KBM-7 (cell line): ENCODE data around the gene CCDC102A.
A peak's percentile ranks its signal among the peaks of the same experiment; 100 is the strongest.

Experiments used
- DNase-seq: peaks from one replicate; pipeline ENCODE4 v3.0.0-alpha.2; 2015
- in situ Hi-C: fragments of 300-500 bp; cut with MboI; formaldehyde crosslinking; loops from 2 replicates; pipeline ENCODE4 v1.14.3; 2020; ENCODE audit warnings: low sequenced_read_pairs, low pct_unique_long_range_greater_than_20kb, mixed read lengths

The CCDC102A gene

GRCh38 chr16:57485091-57485915 lies 51.1 kb downstream of the CCDC102A start:
- in situ Hi-C loops = no loop called here
- no peak for DNase-seq

DNA sequence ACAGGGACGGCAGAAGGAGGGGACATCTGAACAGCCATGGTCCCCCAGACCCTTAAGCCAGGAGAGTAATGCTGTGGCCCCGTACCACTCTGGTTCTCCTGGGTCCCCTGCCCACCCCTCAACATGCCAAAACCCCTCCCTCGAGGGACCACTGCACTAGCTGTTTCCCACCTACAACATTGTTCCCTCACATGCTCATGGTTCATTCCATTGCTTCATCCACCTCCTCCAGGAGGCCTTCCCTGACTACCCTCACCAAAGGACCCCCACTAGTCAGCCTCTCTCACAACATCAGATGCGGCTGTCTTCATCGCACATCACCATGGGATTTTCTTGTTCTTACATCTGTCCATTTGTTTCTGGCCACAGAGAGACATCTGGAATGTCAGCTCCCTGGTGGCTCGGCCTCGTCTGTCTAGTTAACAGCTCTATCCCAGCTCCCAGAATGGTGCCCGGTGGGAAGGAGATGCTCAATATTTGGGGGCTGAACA lies 51.8 kb downstream of the CCDC102A start:
- no peak for DNase-seq
- in situ Hi-C loops = no loop called here

DNA sequence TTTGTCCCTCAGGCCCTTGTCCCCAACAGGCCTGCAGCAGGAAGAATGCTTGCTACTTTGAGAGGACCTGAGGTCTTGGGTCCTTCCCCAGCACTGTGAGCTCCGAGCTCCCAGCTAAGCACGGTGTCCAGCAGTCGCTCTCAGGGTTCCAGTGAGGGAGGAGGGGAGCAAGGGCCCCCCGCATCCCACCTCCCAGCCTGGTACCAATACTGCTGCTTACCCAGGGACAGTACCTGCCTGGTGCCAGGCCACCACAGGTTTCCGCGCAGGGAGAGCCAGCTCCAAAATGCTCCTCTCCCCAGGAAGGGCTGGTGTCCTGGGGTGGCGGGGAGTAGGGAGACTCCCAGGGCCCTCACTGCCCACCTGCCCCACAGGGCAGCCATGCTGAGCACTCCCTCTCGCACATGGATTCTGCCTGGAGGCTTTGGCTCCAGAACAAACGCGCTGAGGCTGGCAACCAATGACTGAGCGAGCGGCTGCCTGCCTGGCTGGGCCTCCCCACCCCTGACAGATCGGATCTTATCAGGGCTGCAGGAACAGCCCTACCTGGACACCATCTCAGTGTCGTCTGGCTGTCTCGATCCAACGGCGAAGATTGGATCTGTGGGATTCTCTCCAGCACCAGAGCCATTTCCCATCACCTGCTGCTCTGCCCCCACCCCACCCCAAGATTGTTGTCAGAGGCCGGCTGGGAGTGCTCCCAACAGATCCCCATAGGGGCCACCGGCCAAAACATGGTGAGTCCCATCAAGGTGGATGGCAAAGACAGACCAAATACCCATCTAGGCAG lies 52.5 kb downstream of the CCDC102A start:
- DNase-seq = no peak
- in situ Hi-C loops = no loop called here

DNA sequence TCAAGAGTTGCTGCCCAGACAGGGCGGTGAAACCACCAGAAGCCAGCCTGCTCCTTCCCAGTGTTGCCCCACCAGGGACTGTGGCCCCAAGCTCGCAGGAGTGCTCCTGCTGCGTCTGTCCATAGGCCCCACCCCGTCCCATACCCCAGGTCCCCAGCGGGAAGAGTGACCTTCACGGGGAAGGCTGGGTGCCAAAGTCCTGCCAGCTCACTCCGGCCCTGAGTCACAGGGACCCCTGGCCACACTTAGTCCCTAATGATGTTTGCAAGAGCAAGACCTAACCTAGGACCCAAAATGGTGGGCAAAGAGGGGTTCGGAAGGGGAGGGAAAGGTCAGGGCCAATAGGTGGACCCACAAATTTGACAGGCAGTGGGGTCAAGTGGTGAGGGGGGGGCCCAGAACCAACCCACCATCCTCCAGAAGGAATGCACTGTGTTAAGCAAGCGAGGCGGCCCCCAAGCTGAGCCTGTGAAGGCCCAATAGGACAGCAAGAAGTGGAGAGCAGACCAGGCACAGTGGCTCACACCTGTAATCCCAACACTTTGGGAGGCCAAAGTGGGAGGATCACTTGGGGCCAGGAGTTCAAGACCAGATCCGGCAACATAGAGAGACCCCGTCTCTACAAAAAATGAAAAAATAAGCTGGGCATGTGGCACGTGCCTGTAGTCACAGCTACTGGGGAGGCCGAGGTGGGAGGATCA lies 53.4 kb downstream of the CCDC102A start:
- in situ Hi-C loops = no loop called here
- DNase-seq = no peak

DNA sequence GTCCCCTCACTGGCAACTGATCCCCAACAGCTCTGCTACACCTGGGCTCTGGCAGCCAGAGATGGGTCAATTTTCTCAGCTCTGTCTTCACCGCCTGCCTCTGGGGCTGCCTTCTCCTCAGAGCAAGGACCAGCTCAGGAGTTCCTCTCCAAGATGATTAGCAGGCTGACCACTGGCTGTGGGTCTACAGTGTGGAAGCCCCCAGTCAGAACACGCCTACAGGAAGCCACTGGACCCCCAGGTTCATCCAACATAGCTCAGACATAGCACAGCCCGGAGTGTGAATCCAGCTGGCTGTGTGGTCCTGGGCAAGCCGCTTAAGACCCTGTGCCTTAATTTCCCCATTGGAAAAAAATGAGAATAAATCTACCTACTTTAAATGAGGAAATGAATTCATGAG lies 55.0 kb downstream of the CCDC102A start:
- in situ Hi-C loops = no loop called here
- DNase-seq = no peak

- in situ Hi-C loops = no loop called here
- no peak for DNase-seq
Observed at GRCh38 chr16:57480754-57481230, 55.6 kb downstream of the CCDC102A start.

DNA sequence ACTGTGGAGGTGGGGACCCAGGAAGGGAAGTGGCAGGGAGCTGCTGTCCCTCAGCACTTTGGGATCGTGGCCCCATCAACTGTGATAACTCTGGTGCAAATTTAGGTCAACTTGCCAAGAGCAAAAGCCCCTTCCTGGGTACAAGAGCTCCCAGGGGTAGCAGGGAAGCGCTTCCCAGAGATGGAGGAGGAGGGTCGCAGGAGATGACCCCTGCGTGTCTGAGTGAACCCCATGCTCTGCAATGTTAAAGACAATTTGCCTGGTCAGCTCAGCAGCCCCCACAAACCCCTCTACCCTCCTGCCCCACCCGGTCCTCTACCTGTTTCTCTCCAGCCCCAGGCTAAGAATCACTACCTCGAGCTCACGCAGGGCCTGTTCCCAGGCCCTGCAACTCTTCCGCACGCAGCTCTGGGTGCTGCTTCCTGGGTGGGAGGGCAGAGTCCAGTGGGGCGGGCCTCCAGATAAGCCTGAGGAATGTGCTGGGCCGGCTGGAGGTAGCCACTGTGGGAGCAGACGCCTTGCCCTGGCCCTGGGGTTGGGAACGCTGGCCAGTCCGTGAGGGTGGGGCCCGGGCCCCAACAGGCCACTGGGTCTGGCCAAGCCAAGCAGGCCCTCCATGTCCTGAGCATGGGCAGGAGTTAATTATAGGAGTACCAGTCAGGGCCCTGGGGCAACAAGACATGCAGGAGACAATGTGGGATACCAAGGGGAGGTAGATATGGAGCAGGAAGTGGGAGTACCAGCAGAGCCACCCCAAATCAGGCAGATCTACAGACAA lies 56.2 kb downstream of the CCDC102A start:
- in situ Hi-C loops = no loop called here
- no peak for DNase-seq

- DNase-seq = no peak
Observed at GRCh38 chr16:57479205-57479975, 57.0 kb downstream of the CCDC102A start.

DNA sequence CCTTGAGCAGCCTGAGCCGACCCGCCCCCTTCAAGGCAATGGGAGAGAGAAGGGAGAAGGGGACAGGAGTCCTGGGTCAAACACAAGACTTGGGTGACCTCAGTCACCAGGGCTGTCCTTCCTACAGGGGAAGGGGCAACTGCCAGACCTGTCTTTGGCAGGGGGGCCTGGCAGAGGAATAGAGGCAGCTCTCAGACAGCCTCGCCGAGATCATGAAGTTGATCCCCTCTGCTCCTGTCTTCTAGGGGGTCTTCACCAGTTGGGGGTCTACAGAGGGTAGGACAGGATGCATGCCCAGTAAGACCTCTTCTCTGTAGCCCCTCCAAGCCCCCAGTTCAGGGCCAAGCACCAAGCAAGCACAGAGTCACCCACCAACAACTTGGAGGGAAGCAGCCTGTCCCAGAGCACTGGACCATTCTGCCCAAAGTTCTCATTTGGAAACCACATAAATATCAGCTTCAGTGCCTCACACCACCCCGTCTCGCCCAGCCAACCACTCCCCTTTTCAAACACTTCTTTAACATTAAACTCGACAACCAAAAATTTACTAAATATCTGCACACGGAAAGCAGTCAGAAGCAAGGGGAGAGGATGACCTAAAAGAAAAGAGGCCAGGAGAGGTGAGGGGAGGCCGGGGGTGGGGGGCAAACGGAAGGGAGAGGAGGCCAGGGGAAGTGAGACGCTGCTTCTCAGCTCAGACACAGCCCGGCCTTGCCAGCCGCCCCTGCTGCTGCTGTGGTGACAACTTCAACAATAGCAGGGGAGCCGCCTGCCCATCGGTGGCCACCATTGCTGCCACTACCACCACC lies 57.8 kb downstream of the CCDC102A start:
- in situ Hi-C loops = no loop called here

More at GRCh38 chr16:57479205-57479975, 57.0 kb downstream of the CCDC102A start:
- in situ Hi-C loops = no loop called here

DNA sequence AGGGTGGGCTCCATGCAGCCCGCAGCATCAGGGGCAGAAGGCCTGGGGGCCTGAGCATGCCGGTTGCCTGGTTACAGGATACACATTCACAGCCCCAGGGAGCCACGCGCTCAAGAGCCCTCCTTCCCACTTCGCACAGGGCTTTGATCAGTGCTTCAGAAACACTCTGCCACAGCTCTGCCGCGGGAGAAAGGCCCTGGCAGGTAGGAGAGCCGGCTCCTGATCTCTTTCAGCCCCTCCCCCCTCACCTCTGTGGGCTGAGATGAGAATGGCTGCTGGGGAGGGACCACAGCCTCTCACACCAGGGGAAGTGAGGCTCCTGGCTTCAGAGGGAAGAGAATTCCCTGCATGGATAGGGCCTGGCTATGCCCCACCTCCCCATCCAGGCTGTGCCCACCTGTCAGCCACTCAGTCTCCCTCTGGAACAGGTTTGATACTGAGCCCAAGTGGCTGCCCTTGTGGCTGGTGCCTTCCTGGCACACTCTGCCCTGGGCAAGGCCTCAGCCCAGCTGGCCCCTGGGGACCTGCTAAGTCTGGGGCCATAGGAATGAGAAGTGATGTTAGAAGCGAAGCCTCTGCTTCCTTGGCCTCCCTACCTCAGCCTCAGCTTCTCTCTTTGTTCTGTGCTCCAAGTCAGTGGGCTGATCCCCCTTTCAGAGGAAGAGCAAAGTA lies 58.7 kb downstream of the CCDC102A start:
- in situ Hi-C loops = no loop called here

More for the DNA sequence above, 57.8 kb downstream of the CCDC102A start:
- no peak for DNase-seq

DNA sequence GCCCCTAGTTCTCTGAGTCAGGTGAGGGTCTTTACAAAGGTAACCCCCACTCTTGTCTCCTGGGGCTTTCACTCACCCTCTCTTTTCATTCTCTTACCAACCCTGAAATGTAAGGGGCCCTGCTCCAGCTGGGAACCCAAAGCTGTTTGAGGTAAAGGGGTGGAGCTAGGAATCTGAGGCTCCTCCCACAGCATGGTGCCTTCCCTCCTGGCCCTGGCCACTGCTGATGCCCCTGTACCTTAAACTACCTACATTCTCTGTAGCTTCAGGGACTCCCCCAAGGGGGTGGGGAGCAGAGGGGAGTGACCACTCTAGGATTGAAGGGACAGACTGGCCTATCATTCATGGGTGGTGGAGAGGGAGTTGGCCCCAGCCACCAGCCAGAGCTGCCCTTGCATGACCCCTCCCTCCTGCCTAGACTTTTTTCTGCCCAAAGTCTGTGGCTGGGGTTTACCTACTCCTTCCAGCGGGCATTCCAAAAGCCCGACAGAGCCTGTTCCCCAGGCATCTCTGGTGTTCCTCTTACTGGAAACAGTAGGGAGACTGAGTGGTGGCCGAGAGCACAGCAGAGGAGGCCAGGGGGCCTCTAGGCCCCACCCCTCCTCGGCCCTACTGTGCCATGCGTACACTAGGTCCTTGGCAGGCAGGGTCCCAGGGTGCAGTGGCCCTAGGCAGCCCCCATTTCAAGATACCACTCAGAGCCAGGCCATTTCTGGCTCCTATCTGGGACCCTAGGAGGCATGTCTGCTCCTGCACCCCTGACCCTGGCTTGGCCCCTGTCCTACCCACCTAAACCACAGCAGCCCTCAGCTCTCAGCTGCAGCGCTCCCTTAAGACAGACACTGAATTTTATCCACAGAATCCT lies 59.6 kb downstream of the CCDC102A start:
- DNase-seq = no peak
- in situ Hi-C loops = no loop called here

More for the DNA sequence above, 58.7 kb downstream of the CCDC102A start:
- DNase-seq = no peak

GRCh38 chr16:57475711-57476339 lies 60.5 kb downstream of the CCDC102A start:
- in situ Hi-C loops = no loop called here
- peak; percentile 95 for DNase-seq

DNA sequence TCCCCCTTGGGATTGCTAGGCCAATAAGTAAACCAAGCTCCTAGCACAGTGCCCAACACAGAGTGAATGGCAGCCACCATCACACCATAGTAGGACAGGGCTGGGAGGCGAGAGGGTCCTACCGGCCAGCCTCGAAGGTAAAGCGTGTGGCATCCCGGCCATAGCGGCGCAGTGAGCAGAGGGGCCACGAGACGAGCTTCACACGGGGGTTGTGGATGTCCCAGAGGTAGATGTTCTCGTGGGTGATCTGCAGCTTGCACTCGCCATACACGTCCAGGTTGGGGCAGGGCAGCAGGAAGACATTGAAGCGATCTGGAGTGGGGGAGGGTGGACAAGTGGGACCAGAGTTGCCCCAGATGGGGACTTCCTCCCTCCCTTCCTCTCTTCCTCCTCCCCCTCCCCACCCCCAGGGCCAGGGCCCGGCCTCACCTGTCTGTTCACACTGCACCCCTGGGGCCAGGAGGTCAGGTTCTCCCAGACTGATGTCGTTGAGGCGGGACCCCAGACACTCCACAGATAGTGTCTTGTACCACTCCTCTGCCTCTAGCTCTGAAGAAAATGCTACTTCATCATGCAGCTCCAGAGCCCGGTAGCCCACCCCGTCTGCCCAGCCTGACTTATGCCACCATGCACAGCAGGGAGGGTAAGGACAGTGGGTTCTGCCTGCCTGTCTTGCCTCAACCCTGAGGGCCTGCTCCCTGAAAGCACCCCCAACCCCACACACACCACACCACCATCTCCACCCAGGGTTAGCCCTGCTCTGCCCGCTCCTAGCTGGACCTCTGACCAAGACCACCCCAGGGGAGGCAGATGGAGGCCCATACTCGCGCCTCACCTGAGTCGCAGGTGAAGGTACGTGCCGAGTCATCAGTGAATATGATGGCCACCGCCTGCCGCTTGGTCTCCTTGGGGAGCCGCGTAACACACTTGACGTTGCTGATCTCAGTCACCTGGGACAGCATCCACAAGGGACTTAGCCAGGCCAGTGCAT lies 61.4 kb downstream of the CCDC102A start:
- in situ Hi-C loops = no loop called here
- DNase-seq = no peak

DNA sequence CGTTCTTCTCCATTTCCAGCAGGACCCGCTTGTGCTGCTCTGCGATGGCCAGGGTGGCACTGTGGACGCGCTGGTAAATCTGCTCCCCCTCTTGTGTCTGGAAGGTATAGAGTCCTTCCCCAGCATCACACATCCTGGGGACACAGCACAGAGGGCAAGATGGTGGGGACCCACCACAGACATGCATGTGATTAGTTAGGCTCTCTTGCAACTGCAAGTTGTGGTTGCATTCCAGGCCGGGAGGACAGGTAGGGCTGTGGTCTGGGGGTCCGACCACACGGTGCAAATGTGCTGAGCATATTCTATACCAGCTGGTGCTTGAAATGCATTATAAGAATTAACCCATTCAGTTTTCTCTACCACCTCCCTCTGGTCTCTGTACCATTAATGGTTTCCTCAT lies 62.5 kb downstream of the CCDC102A start:
- in situ Hi-C loops = no loop called here

More for the DNA sequence above, 62.5 kb downstream of the CCDC102A start:
- DNase-seq = no peak
